Metanephros (tissue), 2 donors: ENCODE data around the gene CFTR. TPM values are rescaled to one million over a fixed set of nuclear protein-coding genes. Genes with fewer than 3 reads are reported as not detected.

Experiments
- small RNA-seq: library from RNA; depleted of rRNA; stranded (forward); fragments of <200 nt; gene quantifications from one replicate; pipeline ENCODE3, GENCODE V24; 2014; ENCODE audit warnings: low replicate concordance
- total RNA-seq: library from RNA; depleted of rRNA; stranded (reverse); fragments of >200 nt; gene quantifications from one replicate; pipeline ENCODE4 v1.2.3, GENCODE V29; 2014

The CFTR gene
- total RNA-seq: 0.99 TPM

DNA sequence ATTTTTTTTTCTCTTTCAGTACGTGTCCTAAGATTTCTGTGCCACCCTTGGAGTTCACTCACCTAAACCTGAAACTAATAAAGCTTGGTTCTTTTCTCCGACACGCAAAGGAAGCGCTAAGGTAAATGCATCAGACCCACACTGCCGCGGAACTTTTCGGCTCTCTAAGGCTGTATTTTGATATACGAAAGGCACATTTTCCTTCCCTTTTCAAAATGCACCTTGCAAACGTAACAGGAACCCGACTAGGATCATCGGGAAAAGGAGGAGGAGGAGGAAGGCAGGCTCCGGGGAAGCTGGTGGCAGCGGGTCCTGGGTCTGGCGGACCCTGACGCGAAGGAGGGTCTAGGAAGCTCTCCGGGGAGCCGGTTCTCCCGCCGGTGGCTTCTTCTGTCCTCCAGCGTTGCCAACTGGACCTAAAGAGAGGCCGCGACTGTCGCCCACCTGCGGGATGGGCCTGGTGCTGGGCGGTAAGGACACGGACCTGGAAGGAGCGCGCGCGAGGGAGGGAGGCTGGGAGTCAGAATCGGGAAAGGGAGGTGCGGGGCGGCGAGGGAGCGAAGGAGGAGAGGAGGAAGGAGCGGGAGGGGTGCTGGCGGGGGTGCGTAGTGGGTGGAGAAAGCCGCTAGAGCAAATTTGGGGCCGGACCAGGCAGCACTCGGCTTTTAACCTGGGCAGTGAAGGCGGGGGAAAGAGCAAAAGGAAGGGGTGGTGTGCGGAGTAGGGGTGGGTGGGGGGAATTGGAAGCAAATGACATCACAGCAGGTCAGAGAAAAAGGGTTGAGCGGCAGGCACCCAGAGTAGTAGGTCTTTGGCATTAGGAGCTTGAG is at the start of gene CFTR:
TSS of gene CFTR (plus strand) at position 801 of the 830 bp plus-strand sequence. CDS start 70 bp downstream, outside the sequence.

Small RNA genes lying within 50 kb of the gene (small RNA-seq; reads per million reads assigned to genes)
- gene AC000111.1 (not detected), gene AC000111.2 (not detected)

Other genes with a start within 250 kb of the CFTR start
- 0.47 TPM for gene WNT2, start 157.0 kb upstream of the CFTR start, total RNA-seq
- not detected for gene ASZ1, start 52.5 kb upstream of the CFTR start, total RNA-seq